HUES6 (cell line): Measurements from ENCODE around the gene DAZ2.
"Not testable (repeated sequence)": the region's sequence is repeated elsewhere in the genome, so short reads cannot be mapped to it uniquely, and the experiment has no call there.

Experiments used
- H3K27ac ChIP-seq: 2 replicates; pipeline ENCODE4 v1.7.0; 2013; ENCODE audit warnings: low read depth, mild to moderate bottlenecking, low read length, inconsistent platforms
- H3K27me3 ChIP-seq: 2 replicates; pipeline ENCODE4 v1.6.1; 2013; ENCODE audit warnings: low read length; ENCODE audit not compliant: control insufficient read depth, insufficient read depth
- H3K36me3 ChIP-seq: 2 replicates; pipeline ENCODE4 v1.6.1; 2013; ENCODE audit warnings: low read length; ENCODE audit not compliant: control insufficient read depth, insufficient read depth
- H3K4me1 ChIP-seq: 2 replicates; pipeline ENCODE4 v1.6.1; 2013; ENCODE audit warnings: low read length; ENCODE audit not compliant: control insufficient read depth, insufficient read depth
- H3K4me3 ChIP-seq: 2 replicates; pipeline ENCODE4 v1.5.1; 2013; ENCODE audit warnings: low read depth, low read length
- H3K9ac ChIP-seq: one replicate; pipeline ENCODE4 v1.6.1; 2013; ENCODE audit warnings: mild to moderate bottlenecking, low read length
- H3K9me3 ChIP-seq: 2 replicates; pipeline ENCODE4 v1.6.1; 2013; ENCODE audit warnings: low read depth, low read length; ENCODE audit not compliant: control insufficient read depth, insufficient read depth

DAZ2 gene

GRCh38 chrY:23219233-23219632 lies at the start of gene DAZ2:
Gene DAZ2 (plus strand): TSS chrY:23219533. CDS start chrY:23219741, 208 bp downstream.
- H3K9ac ChIP-seq, H3K9me3 ChIP-seq, H3K36me3 ChIP-seq, H3K27me3 ChIP-seq, H3K4me1 ChIP-seq, H3K4me3 ChIP-seq, H3K27ac ChIP-seq: not testable (repeated sequence)

DNA sequence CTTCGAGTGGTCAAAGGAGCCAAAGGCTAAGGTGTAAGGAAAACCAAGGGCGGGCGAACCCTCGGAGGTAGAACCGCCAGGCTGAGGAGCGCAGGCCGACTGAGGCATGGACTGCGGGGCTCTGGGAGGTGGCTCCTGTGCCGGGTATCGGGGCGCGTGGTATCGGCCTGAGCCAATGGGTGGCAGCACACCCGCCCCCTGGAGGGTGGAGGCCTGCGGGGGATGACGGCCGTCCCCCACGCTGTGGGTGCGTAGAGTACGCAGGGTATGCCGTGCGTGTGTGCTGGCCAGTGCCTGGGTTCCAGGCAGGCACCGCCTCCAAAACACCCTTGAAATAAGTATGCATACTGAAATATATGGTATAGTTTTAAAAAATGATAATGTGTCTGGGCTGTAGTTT lies 20.4 kb upstream of the DAZ2 start, which contains the start of gene DAZ1:
Gene DAZ1, minus strand, starts transcription at position 101 of the 400 bp plus-strand sequence. CDS start 208 bp downstream, outside the sequence.
- H3K4me3 ChIP-seq, H3K4me1 ChIP-seq, H3K9me3 ChIP-seq, H3K36me3 ChIP-seq, H3K27ac ChIP-seq, H3K9ac ChIP-seq, H3K27me3 ChIP-seq: not testable (repeated sequence)

DNA sequence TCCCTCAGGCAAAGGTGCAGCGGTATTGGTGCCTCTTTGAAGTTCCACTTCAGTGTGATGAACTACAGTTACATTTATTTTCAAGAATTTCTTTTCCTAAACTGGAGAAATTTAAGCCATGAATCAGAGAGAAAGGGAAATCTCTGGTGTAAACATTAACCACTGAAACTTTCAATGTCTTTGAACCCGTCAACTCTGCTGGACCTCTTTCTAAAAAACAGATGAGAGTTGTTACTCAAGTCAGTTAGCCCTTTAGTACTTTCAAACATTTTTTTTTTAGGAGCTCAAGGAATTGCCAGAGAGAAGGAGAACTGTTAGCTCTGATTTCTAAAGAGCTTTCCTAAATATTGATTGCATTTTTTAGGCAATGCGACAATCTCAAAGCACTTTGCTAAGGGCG lies 11.9 kb upstream of the DAZ2 start:
- not testable (repeated sequence) for H3K36me3 ChIP-seq, H3K4me3 ChIP-seq, H3K27ac ChIP-seq, H3K9me3 ChIP-seq, H3K9ac ChIP-seq, H3K4me1 ChIP-seq, H3K27me3 ChIP-seq

- H3K4me1 ChIP-seq, H3K9me3 ChIP-seq, H3K36me3 ChIP-seq, H3K4me3 ChIP-seq, H3K27ac ChIP-seq, H3K9ac ChIP-seq, H3K27me3 ChIP-seq: not testable (repeated sequence)
Measured at GRCh38 chrY:23209802-23210495, 9.4 kb upstream of the DAZ2 start.

- H3K36me3 ChIP-seq, H3K4me1 ChIP-seq, H3K4me3 ChIP-seq, H3K27ac ChIP-seq, H3K9me3 ChIP-seq, H3K27me3 ChIP-seq, H3K9ac ChIP-seq: not testable (repeated sequence)
Measured at GRCh38 chrY:23210681-23211080, 8.7 kb upstream of the DAZ2 start.
